Fibroblast of the aortic adventitia (primary cell): ENCODE data around the gene DGLUCY. TPM values are rescaled to one million over a fixed set of nuclear protein-coding genes. Genes with fewer than 3 reads are reported as not detected.

ENCODE experiments used
- DNase-seq: peaks from one replicate; pipeline ENCODE4 v3.0.0-alpha.2; 2010; ENCODE audit warnings: low read depth
- H3K4me3 ChIP-seq: 2 replicates; pipeline ENCODE4 v1.5.1; 2011; ENCODE audit warnings: low read depth, mild to moderate bottlenecking, control low read depth, low read length, moderate library complexity
- total RNA-seq: library from RNA; depleted of rRNA; stranded (reverse); fragments of >200 nt; gene quantifications from 2 replicates; pipeline ENCODE4 v1.2.3, GENCODE V29; 2012; ENCODE audit warnings: low replicate concordance
- TF ChIP-seq, protein P1 (sequence below): IDR thresholded peaks from 2 replicates; pipeline ENCODE4 v1.5.1; 2011; ENCODE audit warnings: mild to moderate bottlenecking, low read length, control low read depth, inconsistent platforms; ENCODE audit not compliant: insufficient read depth

The DGLUCY gene
- total RNA-seq, 1 donor, result 42.6 TPM

DNA sequence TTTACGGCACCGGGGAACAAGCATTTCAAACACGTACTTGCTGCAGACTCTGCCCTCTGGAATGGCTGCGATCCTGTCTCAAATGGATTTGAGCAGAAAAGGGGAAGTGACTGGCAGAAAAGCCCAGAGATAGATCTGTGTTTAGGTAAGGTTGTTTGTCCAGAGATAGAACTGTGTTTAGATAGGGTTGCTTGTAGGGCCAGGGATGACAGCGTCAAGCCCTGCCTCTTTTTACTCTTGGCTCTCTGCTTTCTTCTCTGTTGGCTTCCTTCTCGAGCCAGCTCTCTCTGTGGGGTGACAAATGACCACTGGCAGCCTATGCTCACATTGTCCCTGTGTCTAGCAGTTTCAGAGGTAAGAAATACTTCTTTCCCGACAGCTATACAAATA, 11.4 kb downstream of the DGLUCY start:
- no peak for DNase-seq
- TF ChIP-seq, protein P1, sequence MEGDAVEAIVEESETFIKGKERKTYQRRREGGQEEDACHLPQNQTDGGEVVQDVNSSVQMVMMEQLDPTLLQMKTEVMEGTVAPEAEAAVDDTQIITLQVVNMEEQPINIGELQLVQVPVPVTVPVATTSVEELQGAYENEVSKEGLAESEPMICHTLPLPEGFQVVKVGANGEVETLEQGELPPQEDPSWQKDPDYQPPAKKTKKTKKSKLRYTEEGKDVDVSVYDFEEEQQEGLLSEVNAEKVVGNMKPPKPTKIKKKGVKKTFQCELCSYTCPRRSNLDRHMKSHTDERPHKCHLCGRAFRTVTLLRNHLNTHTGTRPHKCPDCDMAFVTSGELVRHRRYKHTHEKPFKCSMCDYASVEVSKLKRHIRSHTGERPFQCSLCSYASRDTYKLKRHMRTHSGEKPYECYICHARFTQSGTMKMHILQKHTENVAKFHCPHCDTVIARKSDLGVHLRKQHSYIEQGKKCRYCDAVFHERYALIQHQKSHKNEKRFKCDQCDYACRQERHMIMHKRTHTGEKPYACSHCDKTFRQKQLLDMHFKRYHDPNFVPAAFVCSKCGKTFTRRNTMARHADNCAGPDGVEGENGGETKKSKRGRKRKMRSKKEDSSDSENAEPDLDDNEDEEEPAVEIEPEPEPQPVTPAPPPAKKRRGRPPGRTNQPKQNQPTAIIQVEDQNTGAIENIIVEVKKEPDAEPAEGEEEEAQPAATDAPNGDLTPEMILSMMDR, result no peak

DNA sequence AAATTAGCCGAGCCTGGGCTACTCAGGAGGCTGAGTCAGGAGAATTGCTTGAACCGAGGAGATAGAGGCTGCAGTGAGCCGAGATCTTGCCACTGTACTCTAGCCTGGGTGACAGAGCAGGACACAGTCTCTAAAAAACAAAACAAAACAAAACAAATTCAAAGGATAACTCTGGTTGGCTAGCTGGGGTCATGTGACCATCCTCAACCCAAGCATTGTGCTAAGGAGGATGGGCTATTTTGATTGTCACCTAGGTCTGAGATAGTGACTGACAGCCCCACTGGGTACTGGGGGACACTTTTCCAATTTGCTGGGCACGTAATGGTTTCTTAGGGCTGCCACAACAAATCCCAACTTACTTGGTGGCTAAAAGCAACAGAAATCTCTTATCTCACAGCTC, 11.9 kb downstream of the DGLUCY start:
- no peak overlapping the region for H3K4me3 ChIP-seq
- TF ChIP-seq, protein P1, result no peak
- DNase-seq, result no peak

More for the DNA sequence above, 11.4 kb downstream of the DGLUCY start:
- no peak overlapping the region for H3K4me3 ChIP-seq

DNA sequence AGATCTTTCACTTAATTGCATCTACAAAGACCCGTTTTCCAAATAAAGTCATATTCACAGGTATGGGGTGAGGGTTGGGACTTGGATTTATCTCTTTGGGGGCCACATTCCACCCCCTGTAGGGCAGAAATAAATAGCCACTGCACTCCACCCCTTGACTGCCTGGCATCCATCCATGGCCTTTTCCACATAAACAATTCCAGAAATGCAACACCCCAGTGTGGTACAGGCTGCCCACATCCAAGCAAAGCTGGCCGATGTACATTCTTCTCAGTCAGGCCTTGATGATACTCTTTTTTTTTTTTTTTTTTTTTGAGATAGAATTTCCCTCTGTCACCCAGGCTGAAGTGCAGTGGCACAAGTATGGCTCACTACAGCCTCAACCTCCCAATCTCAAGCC, 12.9 kb downstream of the DGLUCY start:
- H3K4me3 ChIP-seq, result no peak overlapping the region
- no peak for DNase-seq
- TF ChIP-seq, protein P1, result no peak

DNA sequence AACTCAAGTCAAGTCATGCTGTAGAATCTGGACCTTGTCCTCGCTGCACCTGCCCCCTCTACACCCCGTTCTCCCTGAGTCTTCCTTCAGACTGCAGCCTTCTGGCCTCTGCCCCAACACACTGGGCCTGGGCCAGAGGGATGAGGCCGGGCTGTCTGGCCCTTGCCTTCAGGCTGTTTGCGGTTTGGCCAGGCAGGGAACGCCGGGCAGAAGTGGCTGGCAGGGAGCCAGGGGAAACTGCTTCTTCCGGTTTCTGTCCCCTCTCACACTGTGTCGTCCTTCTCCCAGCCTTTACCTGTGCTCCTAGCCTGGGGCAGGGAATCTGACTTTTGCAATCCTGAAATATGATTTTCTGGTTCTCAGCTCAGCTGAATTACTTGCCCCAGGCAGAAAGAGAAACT, 13.5 kb downstream of the DGLUCY start:
- no peak overlapping the region for H3K4me3 ChIP-seq
- TF ChIP-seq, protein P1, result no peak
- DNase-seq, result no peak

DNA sequence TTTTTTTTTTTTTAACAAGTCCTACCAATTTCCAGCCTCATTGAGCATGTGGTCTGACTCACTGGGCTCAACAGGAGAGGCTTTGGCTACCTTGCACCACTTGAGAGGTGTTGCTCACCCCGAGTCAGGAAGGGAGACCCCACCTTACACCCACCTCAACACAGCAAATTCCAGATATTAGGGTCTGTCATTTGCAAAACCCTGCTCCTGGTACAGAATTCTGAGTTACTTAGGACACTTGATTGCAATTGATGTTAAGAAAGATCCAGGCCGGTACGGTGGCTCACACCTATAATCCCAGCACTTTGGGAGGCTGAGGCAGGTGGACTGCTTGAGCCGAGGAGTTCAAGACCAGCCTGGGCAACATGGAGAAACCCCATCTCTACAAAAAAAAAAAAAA, 14.1 kb downstream of the DGLUCY start:
- DNase-seq, result no peak
- no peak overlapping the region for H3K4me3 ChIP-seq
- TF ChIP-seq, protein P1, result no peak

DNA sequence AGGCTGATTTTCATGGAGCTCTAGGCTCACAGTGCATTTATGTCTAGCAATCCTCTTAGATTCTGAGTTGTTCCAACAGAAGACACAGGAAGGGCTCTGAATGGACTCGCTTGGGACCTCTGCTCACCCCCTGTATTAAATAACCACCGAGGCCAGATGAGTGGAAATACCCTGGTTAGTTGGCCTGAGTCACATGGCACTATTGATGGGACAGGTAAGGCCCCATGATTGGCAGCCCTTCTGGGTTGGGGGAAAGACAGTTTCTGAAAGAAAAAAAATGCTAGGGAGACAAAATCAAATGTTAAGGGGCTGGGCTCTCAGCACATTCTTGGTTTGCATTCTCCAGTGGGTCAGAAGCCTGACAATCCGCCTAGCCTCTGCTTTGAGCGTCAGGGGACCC, 14.8 kb downstream of the DGLUCY start:
- DNase-seq, result no peak
- TF ChIP-seq, protein P1, result no peak
- no peak overlapping the region for H3K4me3 ChIP-seq

DNA sequence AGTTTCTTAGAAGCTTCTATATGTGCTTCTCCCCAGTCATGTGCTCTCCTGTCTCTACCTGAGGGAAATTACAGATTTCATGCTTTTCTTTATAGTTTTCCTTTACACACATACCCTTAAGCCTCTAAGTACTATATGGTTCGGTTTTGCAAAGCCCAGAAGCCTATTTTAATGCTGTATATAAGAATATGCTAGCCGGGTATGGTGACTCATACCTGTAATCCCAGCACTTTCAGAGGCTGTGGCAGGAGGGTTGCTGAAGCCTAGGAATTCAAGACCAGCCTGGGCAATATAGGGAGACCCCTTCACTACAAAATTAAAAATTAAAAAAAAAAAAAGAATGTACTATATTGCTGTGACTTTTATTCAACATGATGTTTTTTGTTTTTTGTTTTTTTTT, 15.4 kb downstream of the DGLUCY start:
- TF ChIP-seq, protein P1, result no peak
- DNase-seq, result no peak

More for the DNA sequence above, 15.4 kb downstream of the DGLUCY start:
- H3K4me3 ChIP-seq, result no peak overlapping the region
